GM19239 (cell line): Measurements from ENCODE around the gene PIAS2.
"Not testable (repeated sequence)": the region's sequence is repeated elsewhere in the genome, so short reads cannot be mapped to it uniquely, and the experiment has no call there.

ENCODE experiments used
- DNase-seq: peaks from one replicate; pipeline ENCODE4 v3.0.0; 2011; ENCODE audit warnings: low spot score; ENCODE audit not compliant: insufficient read length
- FAIRE-seq: peaks from 2 replicates; lab custom pipeline; 2011; peaks lifted over from hg19 to GRCh38; lab: Jason Lieb, UNC

The PIAS2 gene

DNA sequence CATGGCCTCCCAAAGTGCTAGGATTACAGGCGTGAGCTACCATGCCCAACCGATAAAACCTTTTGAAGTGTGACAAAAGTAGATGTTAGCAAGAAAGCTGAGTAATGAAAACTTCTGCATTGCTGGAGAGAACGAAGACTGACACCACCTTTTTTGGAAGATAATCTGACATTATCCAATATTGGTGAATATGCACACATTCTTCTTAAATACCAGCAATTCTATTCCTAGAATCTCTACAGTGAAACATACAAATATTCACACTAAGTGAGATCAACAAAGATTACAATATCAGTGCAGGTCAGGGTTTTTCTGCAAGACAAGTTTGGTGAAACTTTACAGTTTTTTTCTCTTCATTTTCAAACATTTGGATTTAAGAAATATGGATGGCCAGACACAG, 7.8 kb downstream of the PIAS2 start:
- no peak for DNase-seq
- FAIRE-seq, result no peak

- DNase-seq (no peak), FAIRE-seq (no peak)
These were observed 13.9 kb downstream of the PIAS2 start for GRCh38 chr18:46903406-46903805.

- FAIRE-seq, result peak; percentile 79
- peak; percentile 15 for DNase-seq
These were observed 17.9 kb downstream of the PIAS2 start for GRCh38 chr18:46899274-46899948.

DNA sequence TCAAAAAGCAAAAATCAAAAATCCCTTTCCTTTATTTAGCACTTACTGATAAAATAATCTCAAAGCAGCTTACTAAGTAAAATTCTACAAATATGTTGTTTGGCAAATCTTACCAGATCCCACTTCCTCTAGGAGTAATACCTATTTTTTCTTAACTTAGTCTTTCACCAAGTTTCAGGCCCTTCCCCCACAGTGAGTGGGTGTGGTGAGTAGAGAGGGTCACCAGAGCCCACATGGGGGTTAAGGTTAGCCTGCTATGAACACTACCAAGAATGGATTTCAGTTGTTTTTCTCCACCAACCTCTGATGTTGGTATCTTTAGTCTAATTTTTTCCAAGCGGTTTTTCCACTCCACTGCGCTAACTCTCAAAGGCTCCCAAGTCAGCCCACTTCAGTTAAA, 23.2 kb downstream of the PIAS2 start:
- FAIRE-seq (no peak), DNase-seq (no peak)

- DNase-seq, result no peak
- peak; percentile 23 for FAIRE-seq
These were observed 23.9 kb downstream of the PIAS2 start for GRCh38 chr18:46893360-46893759.

GRCh38 chr18:46892842-46893241, 24.5 kb downstream of the PIAS2 start:
- no peak for DNase-seq
- FAIRE-seq, result peak; percentile 57

DNA sequence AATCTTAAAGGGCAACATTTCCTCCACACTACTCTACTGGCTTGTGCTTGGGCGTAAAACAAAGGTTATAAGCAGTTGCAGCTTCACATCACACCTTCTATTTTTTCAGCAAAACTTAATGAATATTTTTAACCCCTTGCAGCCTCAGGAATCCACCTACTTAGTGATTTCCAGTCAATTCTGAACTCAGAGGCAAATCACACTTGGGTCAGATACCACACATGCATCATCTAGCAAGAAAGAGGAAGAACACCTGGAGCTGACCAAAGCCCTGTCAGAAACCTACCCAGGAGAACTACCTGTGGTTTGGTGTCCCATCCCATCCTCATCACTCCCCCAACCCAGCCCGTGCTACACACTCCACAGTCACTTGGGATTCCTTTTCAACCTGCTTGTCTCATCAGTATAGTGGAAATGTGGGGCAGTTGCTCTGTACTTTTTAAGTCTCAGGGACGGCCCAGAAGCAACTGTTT, 25.5 kb downstream of the PIAS2 start:
- peak; percentile 93 for FAIRE-seq
- DNase-seq, result peak; percentile 15

GRCh38 chr18:46888965-46889364, 28.3 kb downstream of the PIAS2 start:
- FAIRE-seq (peak; percentile 14), DNase-seq (no peak)

DNA sequence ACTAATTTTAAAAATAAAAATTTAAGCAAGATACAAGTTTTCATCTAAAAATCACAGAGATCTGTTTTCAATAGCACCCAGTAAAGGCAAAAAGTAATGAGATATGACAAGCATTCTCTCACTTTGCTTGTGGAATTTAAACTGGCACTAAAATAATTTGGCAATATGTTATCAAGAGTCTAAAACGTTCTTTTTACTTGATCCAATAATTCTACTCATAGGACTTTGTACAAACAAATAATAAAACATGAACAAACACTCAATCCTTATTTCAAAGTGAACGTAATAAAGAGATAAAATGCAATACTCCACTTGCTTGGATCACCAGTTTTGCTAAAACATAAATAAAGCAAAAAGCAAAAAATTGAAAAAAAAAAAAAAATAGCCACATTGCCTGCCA, 30.4 kb downstream of the PIAS2 start:
- FAIRE-seq (no peak), DNase-seq (no peak)

DNA sequence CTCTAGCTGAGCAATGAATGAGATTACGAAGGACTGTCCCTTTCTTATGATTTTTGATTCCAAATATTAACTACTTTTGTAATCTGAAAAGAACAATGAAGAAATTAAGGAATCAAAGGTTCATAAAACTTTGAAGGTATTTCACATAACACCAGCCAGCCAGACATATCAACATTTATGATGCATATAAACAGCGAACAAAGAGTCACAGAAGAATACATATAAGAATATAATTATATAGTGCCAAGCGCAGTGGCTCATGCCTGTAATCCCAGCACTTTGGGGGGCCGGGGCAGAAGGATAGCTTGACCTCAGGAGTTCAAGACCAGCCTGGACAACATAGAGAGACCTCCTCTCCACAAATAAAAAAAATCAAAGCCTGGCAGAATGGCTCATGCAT, 34.1 kb downstream of the PIAS2 start:
- no peak for DNase-seq
- FAIRE-seq, result no peak

DNA sequence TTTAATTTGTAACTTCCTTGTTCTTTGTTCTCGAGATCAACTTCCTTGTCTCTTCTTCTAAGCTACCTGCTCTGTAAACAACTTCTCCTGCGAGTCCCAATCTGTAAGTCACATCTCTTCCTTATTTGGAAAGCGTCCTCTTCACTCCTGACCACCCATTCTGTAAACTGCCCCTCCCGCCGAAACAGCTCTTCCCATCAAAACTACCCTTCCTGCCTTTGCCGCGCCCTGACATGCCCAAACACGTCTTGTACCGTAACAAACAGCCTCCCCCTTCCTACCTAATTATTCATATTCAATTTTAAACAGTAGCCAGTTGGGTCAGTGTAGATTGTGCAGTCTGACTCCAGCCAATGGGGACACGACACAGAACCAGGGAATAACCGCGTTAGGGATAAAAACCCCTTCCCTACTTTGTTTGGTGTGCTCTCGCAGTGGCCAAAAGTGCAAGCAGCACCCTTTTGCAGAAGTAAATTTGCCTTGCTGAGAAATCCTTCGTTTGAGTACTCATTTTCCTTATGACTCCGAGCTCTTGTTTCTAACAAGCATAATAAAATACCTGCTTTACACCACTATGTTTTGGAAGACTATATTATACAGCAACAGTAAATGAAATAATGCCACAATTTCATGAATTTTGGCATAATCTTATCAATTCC, 39.8 kb downstream of the PIAS2 start:
- FAIRE-seq (no peak), DNase-seq (no peak)

DNA sequence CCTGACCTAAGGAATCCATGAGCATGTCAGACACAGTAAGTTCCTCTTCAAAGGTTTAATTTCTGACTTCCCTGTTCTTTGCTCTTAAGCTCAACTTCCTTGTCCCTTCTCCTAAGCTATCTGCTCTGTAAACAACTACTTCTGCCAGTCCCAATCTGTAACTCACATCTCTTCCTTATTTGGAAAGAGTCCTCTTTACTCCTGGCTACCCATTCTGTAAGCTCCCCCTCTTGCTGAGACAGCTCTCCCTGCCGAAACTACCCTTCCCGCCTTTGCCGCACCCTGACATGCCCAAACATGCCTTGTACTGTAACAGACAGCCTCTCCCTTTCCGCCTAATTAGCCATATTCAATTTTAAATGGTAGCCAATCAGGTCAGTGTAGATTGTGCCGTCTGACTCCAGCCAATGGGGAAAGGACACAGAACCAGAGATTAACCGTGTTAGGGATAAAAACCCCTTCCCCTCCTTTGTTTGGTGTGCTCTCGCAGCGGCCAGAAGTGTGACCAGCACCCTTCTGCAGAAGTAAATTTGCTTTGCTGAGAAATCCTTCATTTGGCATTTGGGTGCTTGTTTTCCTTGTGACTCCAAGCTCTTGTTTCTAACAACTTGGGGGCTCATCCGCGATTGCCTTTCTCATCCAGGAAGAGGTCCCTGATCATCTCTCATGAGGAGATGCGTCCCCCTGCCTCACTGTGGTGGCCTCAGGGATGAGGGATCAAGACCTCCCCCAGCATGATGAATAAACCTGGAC, 49.0 kb downstream of the PIAS2 start:
- DNase-seq (no peak), FAIRE-seq (no peak)

GRCh38 chr18:46867367-46868143, 49.8 kb downstream of the PIAS2 start:
- DNase-seq, result no peak

DNA sequence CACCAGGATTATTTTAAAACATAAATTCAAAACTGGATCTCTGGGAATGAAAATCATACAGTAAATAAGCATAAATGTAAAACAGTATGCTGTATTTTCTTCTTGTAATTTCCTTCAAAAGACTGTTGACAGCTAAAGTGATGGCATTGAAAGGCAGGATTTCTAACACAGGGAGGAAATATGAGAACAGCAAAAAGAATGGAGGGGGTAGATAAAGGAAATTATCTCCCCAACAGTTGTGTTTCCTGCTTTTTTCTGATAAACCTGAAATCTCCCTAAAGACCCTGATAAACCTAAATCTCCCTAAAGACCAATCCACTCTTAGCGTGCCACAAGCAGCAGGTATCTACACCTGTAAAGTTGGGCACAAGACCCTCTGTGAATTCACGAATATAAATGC, 50.8 kb downstream of the PIAS2 start:
- DNase-seq (no peak), FAIRE-seq (no peak)

More at GRCh38 chr18:46867367-46868143, 49.8 kb downstream of the PIAS2 start:
- no peak for FAIRE-seq

DNA sequence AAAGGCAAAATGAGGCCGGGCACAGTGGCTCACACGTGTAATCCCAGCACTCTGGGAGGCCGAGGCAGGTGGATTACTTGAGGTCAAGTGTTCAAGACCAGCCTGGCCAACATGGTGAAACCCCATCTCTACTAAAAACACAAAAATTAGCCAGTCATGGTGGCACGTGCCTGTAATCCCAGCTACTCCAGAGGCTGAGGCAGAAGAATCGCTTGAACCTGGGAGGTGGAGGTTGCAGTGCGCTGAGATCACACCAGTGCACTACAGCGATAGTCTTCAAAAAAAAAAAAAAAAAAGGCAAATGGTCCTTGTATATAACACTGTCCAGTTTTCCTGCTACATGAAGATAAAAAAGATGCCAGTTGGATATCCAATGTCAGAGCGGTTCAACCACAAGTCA, 52.1 kb downstream of the PIAS2 start:
- FAIRE-seq, DNase-seq: not testable (repeated sequence)

DNA sequence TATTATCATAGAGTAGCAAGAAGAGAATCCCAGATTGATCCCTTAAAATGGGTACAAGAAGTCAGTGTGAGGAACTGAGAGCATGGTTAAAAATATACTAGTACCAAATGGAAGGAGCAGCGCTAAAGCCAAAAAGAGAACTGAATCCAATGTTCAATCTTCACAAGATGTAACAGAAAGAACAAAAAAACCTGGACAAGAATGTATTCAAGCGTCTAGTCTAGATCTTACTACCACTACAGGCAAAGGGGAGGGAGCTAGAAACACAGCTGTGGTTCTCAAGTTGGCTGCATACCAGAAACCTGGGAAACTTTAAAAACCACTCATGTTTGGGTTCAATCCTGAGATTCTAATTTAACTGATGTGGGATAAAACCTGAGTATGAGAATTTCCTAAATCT, 57.5 kb downstream of the PIAS2 start:
- peak; percentile 64 for FAIRE-seq
- peak; percentile 8 for DNase-seq

DNA sequence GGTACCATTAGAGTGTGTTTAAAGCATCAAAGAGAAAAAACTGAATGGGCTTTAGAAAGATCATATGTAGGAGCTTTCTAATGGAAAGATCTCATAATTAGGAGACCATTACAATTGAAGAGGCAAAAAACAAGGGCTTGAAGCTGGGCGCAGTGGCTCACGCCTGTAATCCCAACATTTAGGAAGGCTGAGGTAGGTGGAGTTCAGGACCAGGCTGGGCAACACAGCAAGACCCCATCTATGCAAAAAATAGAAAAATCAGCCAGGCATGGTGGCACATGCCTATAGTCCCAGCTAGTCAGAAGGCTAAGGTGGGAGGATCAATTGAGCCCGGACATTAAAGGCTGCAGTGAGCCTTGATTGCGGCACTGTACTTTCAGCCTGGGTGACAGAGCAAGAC, 59.0 kb downstream of the PIAS2 start:
- FAIRE-seq (no peak), DNase-seq (no peak)

GRCh38 chr18:46856973-46857372, 60.3 kb downstream of the PIAS2 start:
- no peak for FAIRE-seq
- DNase-seq, result no peak

DNA sequence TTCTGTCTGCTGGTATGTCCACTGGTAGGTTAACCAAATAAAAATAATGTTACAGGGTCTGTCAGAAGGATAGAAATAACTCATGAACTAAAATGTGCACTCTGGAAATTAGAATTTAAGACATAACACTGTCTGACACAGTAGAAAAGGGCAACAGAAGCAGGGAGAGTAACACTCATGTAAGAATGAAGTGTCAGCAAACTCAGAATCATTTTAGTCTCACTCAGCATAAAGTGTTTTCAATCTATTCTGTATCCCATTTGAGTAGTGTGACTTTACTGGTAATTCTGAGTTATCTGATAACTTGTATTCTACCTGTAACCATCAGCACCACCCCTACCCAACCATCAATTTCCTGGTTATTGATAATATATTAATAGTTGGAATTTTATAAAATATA, 68.3 kb downstream of the PIAS2 start:
- DNase-seq (no peak), FAIRE-seq (no peak)

- DNase-seq (no peak), FAIRE-seq (peak; percentile 63)
These were observed 73.9 kb downstream of the PIAS2 start for GRCh38 chr18:46843372-46843771.
